ENCODE results near the gene SSBP3.

GRCh38 chr1:54302951-54303843 lies 103.0 kb downstream of the SSBP3 start:
- TF ChIP-seq CTCF (IDR thresholded peaks at IDR 0.05) (no peak), POLR2A (IDR thresholded peaks at IDR 0.05) (no peak)
